Cardiac muscle cell (in vitro differentiated cells and primary cell): ENCODE measurements around the gene AP2M1. TPM values are rescaled to one million over a fixed set of nuclear protein-coding genes. Genes with fewer than 3 reads are reported as not detected.

Experiments
- DNase-seq, 2 donors: peaks; one replicate each; pipeline versions ENCODE4 v3.0.0 to v3.0.0-alpha.2; 2010 to 2017; ENCODE audit warnings: low read depth in 1 of 2, low spot score in 1 of 2
- H3K27ac ChIP-seq: fragments of 200-600 bp; sonication (generic); 2 replicates; pipeline ENCODE4 v1.5.1; 2016
- H3K27me3 ChIP-seq: fragments of 200-600 bp; sonication (generic); 2 replicates; pipeline ENCODE4 v1.6.0; 2016; ENCODE audit warnings: control low read depth
- H3K36me3 ChIP-seq: fragments of 200-600 bp; sonication (generic); 2 replicates; pipeline ENCODE4 v1.5.1; 2016; ENCODE audit warnings: control low read depth
- H3K4me1 ChIP-seq: fragments of 200-600 bp; sonication (generic); 2 replicates; pipeline ENCODE4 v1.8.1; 2017; ENCODE audit warnings: low read depth, mild to moderate bottlenecking, mixed run types
- H3K4me3 ChIP-seq: fragments of 200-600 bp; sonication (generic); 2 replicates; pipeline ENCODE4 v1.5.1; 2016; ENCODE audit warnings: mild to moderate bottlenecking
- H3K9me3 ChIP-seq: fragments of 200-600 bp; sonication (generic); 2 replicates; pipeline ENCODE4 v1.5.1; 2017; ENCODE audit warnings: low read depth, mild to moderate bottlenecking, control low read depth
- CTCF ChIP-seq: IDR thresholded peaks from 2 replicates; pipeline ENCODE4 v1.5.1; 2012; ENCODE audit warnings: low read depth, mild to moderate bottlenecking, low read length
- polyA plus RNA-seq: library from polyadenylated mRNA; unstranded; fragments of >200 nt; fragmentation: Nextera tagmentation; extraction: Ambion mirVana; gene quantifications from 2 replicates; pipeline ENCODE4 v1.2.1, GENCODE V29; 2016
- total RNA-seq: library from RNA; depleted of rRNA; stranded (reverse); fragments of >200 nt; gene quantifications from 2 replicates; pipeline ENCODE4 v1.2.3, GENCODE V29; 2016

The AP2M1 gene
- total and polyA plus RNA-seq, 2 experiments from 2014 or later: 399 to 577 TPM

GRCh38 chr3:184186902-184187207 lies 12.2 kb downstream of the AP2M1 start:
- Histone ChIP-seq H3K27me3 (no peaks in the 10 kb centered on the region), H3K36me3 (peaks cover 54% of the 10 kb centered on the region), H3K9me3 (no peaks in the 10 kb centered on the region), H3K27ac (peak overlapping the region; percentile 86), H3K4me1 (peaks cover 12% of the 10 kb centered on the region), H3K4me3 (peak overlapping the region; percentile 74)
- no peak for DNase-seq
- no peak for TF ChIP-seq CTCF

GRCh38 chr3:184188080-184188479 lies 13.4 kb downstream of the AP2M1 start:
- Histone ChIP-seq H3K27me3 (no peaks in the 10 kb centered on the region), H3K27ac (no peak overlapping the region), H3K9me3 (no peaks in the 10 kb centered on the region), H3K4me3 (no peak overlapping the region), H3K36me3 (peaks cover 48% of the 10 kb centered on the region), H3K4me1 (peaks cover 12% of the 10 kb centered on the region)
- no peak for TF ChIP-seq CTCF
- DNase-seq: no peak

GRCh38 chr3:184189421-184189820 lies 14.8 kb downstream of the AP2M1 start:
- Histone ChIP-seq H3K27ac (no peak overlapping the region), H3K36me3 (peaks cover 47% of the 10 kb centered on the region), H3K9me3 (no peaks in the 10 kb centered on the region), H3K27me3 (no peaks in the 10 kb centered on the region), H3K4me3 (no peak overlapping the region), H3K4me1 (peaks cover 12% of the 10 kb centered on the region)
- no peak for DNase-seq
- TF ChIP-seq CTCF: no peak

GRCh38 chr3:184192889-184193288 lies 18.2 kb downstream of the AP2M1 start:
- Histone ChIP-seq H3K4me1 (no peaks in the 10 kb centered on the region), H3K36me3 (peaks cover 51% of the 10 kb centered on the region), H3K27ac (no peak overlapping the region), H3K9me3 (no peaks in the 10 kb centered on the region), H3K4me3 (no peak overlapping the region), H3K27me3 (no peaks in the 10 kb centered on the region)
- no peak for DNase-seq
- TF ChIP-seq CTCF: no peak

GRCh38 chr3:184193991-184194539 lies 19.4 kb downstream of the AP2M1 start:
- Histone ChIP-seq H3K4me3 (no peak overlapping the region), H3K27ac (no peak overlapping the region), H3K4me1 (no peaks in the 10 kb centered on the region), H3K27me3 (no peaks in the 10 kb centered on the region), H3K9me3 (no peaks in the 10 kb centered on the region), H3K36me3 (peaks cover 42% of the 10 kb centered on the region)
- TF ChIP-seq CTCF: no peak
- no peak for DNase-seq

- Histone ChIP-seq H3K27ac (no peak overlapping the region), H3K4me1 (no peaks in the 10 kb centered on the region), H3K4me3 (no peak overlapping the region), H3K27me3 (no peaks in the 10 kb centered on the region), H3K36me3 (peaks cover 18% of the 10 kb centered on the region), H3K9me3 (no peaks in the 10 kb centered on the region)
- DNase-seq: no peak
- no peak for TF ChIP-seq CTCF
Measured at GRCh38 chr3:184196536-184196935, 21.9 kb downstream of the AP2M1 start.
